K562 (cell line): ENCODE measurements around the gene KRT39. TPM values are rescaled to one million over a fixed set of nuclear protein-coding genes. Genes with fewer than 3 reads are reported as not detected.

Source experiments
- ATAC-seq: fragments of 200-7000 bp; cut with Tn5 transposase; 3 replicates; pipeline ENCODE4 v1.9.1; 2020; ENCODE audit warnings: moderate library complexity
- BruUV-seq: library from RNA; stranded (reverse); fragments of 400-500 nt; replicated peaks from 2 replicates; lab custom pipeline; 2021; lab: Mats Ljungman, UMichigan
- CTCF ChIA-PET: fragments of 300-600 bp; formaldehyde crosslinking; extraction: SDS; loops from one replicate; lab custom pipeline; 2021; ENCODE audit warnings: low intra/inter-chr PET ratio; lab: Yijun Ruan, JAX
- POLR2A ChIA-PET: fragments of 300-600, 350-650 bp; sonication (Branson Sonifier 250); formaldehyde crosslinking; extraction: SDS; loops from one replicate; lab custom pipeline; 2021; ENCODE audit warnings: antibody characterized with exemption, inconsistent platforms; lab: Yijun Ruan, JAX
- DNase-seq, 4 experiments: peaks; one replicate each; pipeline versions ENCODE4 v3.0.0 to v3.0.0-alpha.2; 2011 to 2018; ENCODE audit warnings: low spot score in 3 of 4, mixed read lengths in 3 of 4; ENCODE audit errors: extremely low read depth in 1 of 4
- FAIRE-seq: peaks from 2 replicates; lab custom pipeline; 2011; peaks lifted over from hg19 to GRCh38; lab: Jason Lieb, UNC
- H2AFZ ChIP-seq: 2 replicates; pipeline ENCODE4 v1.6.0; 2011; ENCODE audit warnings: low read depth, low read length, control low read depth, inconsistent platforms
- H3K27ac ChIP-seq: fragments of 200-600 bp; 3 replicates; pipeline ENCODE4 v1.8.0; 2011; ENCODE audit warnings: low read depth, mild to moderate bottlenecking, control low read depth, inconsistent platforms, low read length, moderate library complexity, mixed read lengths; ENCODE audit errors: extremely low read depth
- H3K27me3 ChIP-seq, 2 experiments: fragments of 300-600 bp in 1 of 2; 2 replicates in 1 of 2; 3 replicates in 1 of 2; pipeline versions ENCODE4 v1.6.0 to v1.8.0; 2011; ENCODE audit warnings: inconsistent platforms in 2 of 2, low read length in 2 of 2, mild to moderate bottlenecking in 1 of 2, mixed read lengths in 1 of 2, moderate library complexity in 1 of 2; ENCODE audit not compliant: control insufficient read depth in 2 of 2, insufficient read depth in 2 of 2
- H3K36me3 ChIP-seq: fragments of 300-600 bp; 3 replicates; pipeline ENCODE4 v1.8.0; 2011; ENCODE audit warnings: mild to moderate bottlenecking, low read length, inconsistent platforms; ENCODE audit not compliant: control insufficient read depth, insufficient read depth
- H3K4me1 ChIP-seq, 2 experiments: fragments of 200-600 bp in 1 of 2; replicated peaks in 1 of 2; 2 replicates in 1 of 2; 3 replicates in 1 of 2; pipeline versions ENCODE4 v1.5.1 to v1.8.0; 2011; ENCODE audit warnings: inconsistent platforms in 2 of 2, low read length in 2 of 2, mild to moderate bottlenecking in 1 of 2, mixed read lengths in 1 of 2, moderate library complexity in 1 of 2; ENCODE audit not compliant: control insufficient read depth in 2 of 2, insufficient read depth in 2 of 2
- H3K4me2 ChIP-seq: 2 replicates; pipeline ENCODE4 v1.6.1; 2011; ENCODE audit warnings: low read length, control low read depth, inconsistent platforms, mixed read lengths; ENCODE audit not compliant: insufficient read depth
- H3K4me3 ChIP-seq: fragments of 200-600 bp; sonication (generic), shearing (Covaris generic); 2 replicates; pipeline ENCODE4 v1.5.1; 2016; ENCODE audit warnings: control low read depth, inconsistent platforms
- H3K79me2 ChIP-seq: fragments of 200-600 bp; 3 replicates; pipeline ENCODE4 v1.8.0; 2011; ENCODE audit warnings: low read length, inconsistent platforms; ENCODE audit not compliant: control insufficient read depth, insufficient read depth
- H3K9ac ChIP-seq, 2 experiments: 2 replicates each; pipeline versions ENCODE4 v1.6.0 to v1.6.1; 2011; ENCODE audit warnings: low read depth in 2 of 2, low read length in 2 of 2, control low read depth in 1 of 2, inconsistent platforms in 1 of 2, mild to moderate bottlenecking in 1 of 2, mixed read lengths in 1 of 2; ENCODE audit not compliant: insufficient read depth in 1 of 2
- H3K9me1 ChIP-seq: one replicate; pipeline ENCODE4 v1.6.0; 2011; ENCODE audit warnings: inconsistent platforms, mild to moderate bottlenecking, low read length, moderate library complexity; ENCODE audit not compliant: control insufficient read depth, insufficient read depth
- H3K9me3 ChIP-seq: replicated peaks from 2 replicates; pipeline ENCODE4 v1.5.1; 2011; ENCODE audit warnings: low read depth, low read length, inconsistent platforms; ENCODE audit not compliant: control insufficient read depth, insufficient read depth
- H4K20me1 ChIP-seq: replicated peaks from 2 replicates; pipeline ENCODE4 v1.6.1; 2011; ENCODE audit warnings: low read length, inconsistent platforms, mixed read lengths; ENCODE audit not compliant: control insufficient read depth, insufficient read depth
- DDX20 ChIP-seq: fragments of 450-650 bp; IDR thresholded peaks from 2 replicates; pipeline ENCODE4 v1.6.1; 2016; ENCODE audit warnings: missing genetic modification characterization, low read depth, mild to moderate bottlenecking, missing compliant biosample characterization, moderate library complexity
- MCM3 ChIP-seq: fragments of 450-650 bp; IDR thresholded peaks from 2 replicates; pipeline ENCODE4 v1.6.1; 2016
- MEF2D ChIP-seq: conservative IDR thresholded peaks from 2 replicates; pipeline ENCODE4 v1.6.1; 2016; ENCODE audit warnings: low read depth, missing genetic modification characterization, missing compliant biosample characterization
- NONO ChIP-seq, 2 experiments: fragments of 200-400 bp in 1 of 2; fragments of 450-650 bp in 1 of 2; formaldehyde crosslinking in 1 of 2; IDR thresholded peaks; 2 replicates each; pipeline ENCODE4 v1.6.1; 2017; ENCODE audit warnings: low read depth in 2 of 2, mild to moderate bottlenecking in 2 of 2, moderate library complexity in 2 of 2, low read length in 1 of 2
- PML ChIP-seq: IDR thresholded peaks from 2 replicates; pipeline ENCODE4 v1.6.1; 2012; ENCODE audit warnings: low read length, inconsistent platforms
- RBBP5 ChIP-seq: fragments of 200-600 bp; sonication (generic); IDR thresholded peaks from 2 replicates; pipeline ENCODE4 v1.6.1; 2012; ENCODE audit warnings: borderline replicate concordance, mild to moderate bottlenecking, low read length, control low read depth, inconsistent platforms; ENCODE audit not compliant: insufficient read depth, poor library complexity, severe bottlenecking
- WHSC1 ChIP-seq: IDR thresholded peaks from one replicate; pipeline ENCODE4 v1.6.1; 2012; ENCODE audit warnings: low read length, control low read depth, inconsistent platforms
- ZNF239 ChIP-seq: fragments of 250-450 bp; sonication (Bioruptor Pico); IDR thresholded peaks from 2 replicates; pipeline ENCODE4 v1.4.0; 2020; ENCODE audit warnings: mild to moderate bottlenecking
- WGBS: fragments of 100-300 bp; shearing (Covaris generic); methylation state at CpG from one replicate; pipeline ENCODE4 v1.1.6; 2016; ENCODE audit warnings: low coverage, mixed read lengths; ENCODE audit not compliant: insufficient coverage; ENCODE audit errors: missing lambda C conversion rate; 5-methylcytosine and 5-hydroxymethylcytosine counted together
- in situ Hi-C: fragments of 300-500 bp; cut with MboI; formaldehyde crosslinking; loops from 4 replicates; pipeline ENCODE4 v1.15.0; 2018; ENCODE audit warnings: inconsistent platforms, mixed read lengths
- intact Hi-C: fragments of 100-400 bp; cut with micrococcal nuclease; formaldehyde crosslinking; loops from 2 replicates; pipeline ENCODE4 v1.14.2; 2022
- polyA plus RNA-seq, 8 experiments: library from polyadenylated mRNA; depleted of rRNA in 4 of 8; stranded (reverse) in 5 of 8; unstranded in 3 of 8; fragments of >200 nt; fragmentation: Nextera tagmentation in 2 of 8; fragmentation: Illumina TruSeq in 1 of 8; extraction: Ambion mirVana in 2 of 8; extraction: Trizol in 1 of 8; gene quantifications; 2 replicates each; pipeline versions ENCODE4 v1.2.1 to v1.2.3, GENCODE V29; 2011 to 2014; ENCODE audit warnings: inconsistent platforms in 1 of 8, missing spikeins in 1 of 8
- total RNA-seq, 7 experiments: library from RNA; depleted of rRNA in 6 of 7; stranded (reverse); fragments of >200 nt in 6 of 7; fragmentation: Illumina TruSeq in 2 of 7; extraction: Trizol in 2 of 7; gene quantifications; 2 replicates each; pipeline versions ENCODE4 v1.2.1 to v1.2.3, GENCODE V29; 2011 to 2021; ENCODE audit warnings: low replicate concordance in 1 of 7
- TF ChIP-seq, protein P1 (sequence below): fragments of 450-650 bp; formaldehyde crosslinking; IDR thresholded peaks from 2 replicates; pipeline ENCODE4 v1.4.0; 2022; ENCODE audit warnings: missing genetic modification characterization
- TF ChIP-seq, protein P2 (sequence below): fragments of 150-350 bp; conservative IDR thresholded peaks from 2 replicates; pipeline ENCODE4 v1.6.1; 2014; ENCODE audit warnings: low read length
- TF ChIP-seq, protein P3 (sequence below): fragments of 450-650 bp; formaldehyde crosslinking; IDR thresholded peaks from 2 replicates; pipeline ENCODE4 v1.4.0; 2020; ENCODE audit warnings: mild to moderate bottlenecking, moderate library complexity

The KRT39 gene
- total and polyA plus RNA-seq, 9 of the 15 experiments (the other 6 are each of a cell fraction or from before 2014, with no cell fraction given): not detected

GRCh38 chr17:40997361-40997760 lies 30.6 kb upstream of the KRT39 start:
- H3K9me3 ChIP-seq: no peaks in the 10 kb centered on the region
- CTCF ChIA-PET: no interaction called here
- no peaks in the 10 kb centered on the region for H3K36me3 ChIP-seq
- no peak for FAIRE-seq
- H3K9me1 ChIP-seq: no peaks in the 10 kb centered on the region
- no peak overlapping the region for H3K4me3 ChIP-seq
- intact Hi-C loops (no loop called here), in situ Hi-C loops (no loop called here)
- H2AFZ ChIP-seq: no peak overlapping the region
- no peaks in the 10 kb centered on the region for H3K79me2 ChIP-seq
- DNase-seq: no peak
- no peak overlapping the region for H3K27ac ChIP-seq
- WGBS: 0% methylated on average over 2 of the region's 2 CpGs
- POLR2A ChIA-PET: no interaction called here
- no peak overlapping the region for H3K9ac ChIP-seq
- BruUV-seq: no TSS peak
- no peaks in the 10 kb centered on the region for H4K20me1 ChIP-seq
- ATAC-seq: no peak
- no peak overlapping the region for H3K4me2 ChIP-seq
- H3K4me1 ChIP-seq: no peaks in the 10 kb centered on the region
- peaks cover 0 to 5% of the 10 kb centered on the region in 2 experiments; a peak in 2 of 5 replicates for H3K27me3 ChIP-seq
- TF ChIP-seq DDX20 (tag) (no peak), MCM3 (no peak), MEF2D (tag) (no peak), PML (no peak), WHSC1 (no peak), RBBP5 (no peak), ZNF239 (CRISPR knock-in tag) (no peak), NONO (IDR thresholded peaks at IDR 0.05; ENCODE audit: low read depth in 2 of 2, low read length in 1 of 2) (no peak)
- TF ChIP-seq, protein P1, sequence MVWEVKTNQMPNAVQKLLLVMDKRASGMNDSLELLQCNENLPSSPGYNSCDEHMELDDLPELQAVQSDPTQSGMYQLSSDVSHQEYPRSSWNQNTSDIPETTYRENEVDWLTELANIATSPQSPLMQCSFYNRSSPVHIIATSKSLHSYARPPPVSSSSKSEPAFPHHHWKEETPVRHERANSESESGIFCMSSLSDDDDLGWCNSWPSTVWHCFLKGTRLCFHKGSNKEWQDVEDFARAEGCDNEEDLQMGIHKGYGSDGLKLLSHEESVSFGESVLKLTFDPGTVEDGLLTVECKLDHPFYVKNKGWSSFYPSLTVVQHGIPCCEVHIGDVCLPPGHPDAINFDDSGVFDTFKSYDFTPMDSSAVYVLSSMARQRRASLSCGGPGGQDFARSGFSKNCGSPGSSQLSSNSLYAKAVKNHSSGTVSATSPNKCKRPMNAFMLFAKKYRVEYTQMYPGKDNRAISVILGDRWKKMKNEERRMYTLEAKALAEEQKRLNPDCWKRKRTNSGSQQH (CRISPR knock-in tag): no peak
- TF ChIP-seq, protein P2, sequence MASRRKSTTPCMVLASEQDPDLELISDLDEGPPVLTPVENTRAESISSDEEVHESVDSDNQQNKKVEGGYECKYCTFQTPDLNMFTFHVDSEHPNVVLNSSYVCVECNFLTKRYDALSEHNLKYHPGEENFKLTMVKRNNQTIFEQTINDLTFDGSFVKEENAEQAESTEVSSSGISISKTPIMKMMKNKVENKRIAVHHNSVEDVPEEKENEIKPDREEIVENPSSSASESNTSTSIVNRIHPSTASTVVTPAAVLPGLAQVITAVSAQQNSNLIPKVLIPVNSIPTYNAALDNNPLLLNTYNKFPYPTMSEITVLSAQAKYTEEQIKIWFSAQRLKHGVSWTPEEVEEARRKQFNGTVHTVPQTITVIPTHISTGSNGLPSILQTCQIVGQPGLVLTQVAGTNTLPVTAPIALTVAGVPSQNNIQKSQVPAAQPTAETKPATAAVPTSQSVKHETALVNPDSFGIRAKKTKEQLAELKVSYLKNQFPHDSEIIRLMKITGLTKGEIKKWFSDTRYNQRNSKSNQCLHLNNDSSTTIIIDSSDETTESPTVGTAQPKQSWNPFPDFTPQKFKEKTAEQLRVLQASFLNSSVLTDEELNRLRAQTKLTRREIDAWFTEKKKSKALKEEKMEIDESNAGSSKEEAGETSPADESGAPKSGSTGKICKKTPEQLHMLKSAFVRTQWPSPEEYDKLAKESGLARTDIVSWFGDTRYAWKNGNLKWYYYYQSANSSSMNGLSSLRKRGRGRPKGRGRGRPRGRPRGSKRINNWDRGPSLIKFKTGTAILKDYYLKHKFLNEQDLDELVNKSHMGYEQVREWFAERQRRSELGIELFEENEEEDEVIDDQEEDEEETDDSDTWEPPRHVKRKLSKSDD: no peak
- TF ChIP-seq, protein P3, sequence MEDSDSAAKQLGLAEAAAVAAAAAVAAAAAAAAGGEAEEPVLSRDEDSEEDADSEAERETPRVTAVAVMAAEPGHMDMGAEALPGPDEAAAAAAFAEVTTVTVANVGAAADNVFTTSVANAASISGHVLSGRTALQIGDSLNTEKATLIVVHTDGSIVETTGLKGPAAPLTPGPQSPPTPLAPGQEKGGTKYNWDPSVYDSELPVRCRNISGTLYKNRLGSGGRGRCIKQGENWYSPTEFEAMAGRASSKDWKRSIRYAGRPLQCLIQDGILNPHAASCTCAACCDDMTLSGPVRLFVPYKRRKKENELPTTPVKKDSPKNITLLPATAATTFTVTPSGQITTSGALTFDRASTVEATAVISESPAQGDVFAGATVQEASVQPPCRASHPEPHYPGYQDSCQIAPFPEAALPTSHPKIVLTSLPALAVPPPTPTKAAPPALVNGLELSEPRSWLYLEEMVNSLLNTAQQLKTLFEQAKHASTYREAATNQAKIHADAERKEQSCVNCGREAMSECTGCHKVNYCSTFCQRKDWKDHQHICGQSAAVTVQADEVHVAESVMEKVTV (CRISPR knock-in tag): no peak
